Effector memory CD4-positive, alpha-beta T cell (primary cell): ENCODE results near the gene HOGA1.

Experiments used
- DNase-seq, 3 donors: peaks; one replicate each; pipeline ENCODE4 v3.0.0-alpha.2; 2020
- H3K27ac ChIP-seq: 2 replicates; pipeline ENCODE4 v1.7.0; 2013; ENCODE audit warnings: mild to moderate bottlenecking, low read length, moderate library complexity; ENCODE audit not compliant: insufficient read depth, poor library complexity, severe bottlenecking
- H3K27me3 ChIP-seq: replicated peaks from 2 replicates; pipeline ENCODE4 v1.7.0; 2013; ENCODE audit warnings: mild to moderate bottlenecking, low read length; ENCODE audit not compliant: insufficient read depth, control insufficient read depth, poor library complexity, severe bottlenecking
- H3K36me3 ChIP-seq: 2 replicates; pipeline ENCODE4 v1.7.0; 2013; ENCODE audit warnings: mild to moderate bottlenecking, low read length, moderate library complexity; ENCODE audit not compliant: control insufficient read depth, insufficient read depth
- H3K4me1 ChIP-seq: 2 replicates; pipeline ENCODE4 v1.7.0; 2013; ENCODE audit warnings: low read length, mild to moderate bottlenecking; ENCODE audit not compliant: control insufficient read depth, insufficient read depth, poor library complexity, severe bottlenecking
- H3K4me3 ChIP-seq: 2 replicates; pipeline ENCODE4 v1.7.0; 2013; ENCODE audit warnings: low read length, low read depth, mild to moderate bottlenecking; ENCODE audit not compliant: insufficient read depth, poor library complexity, severe bottlenecking
- H3K9me3 ChIP-seq: 2 replicates; pipeline ENCODE4 v1.7.0; 2013; ENCODE audit warnings: mild to moderate bottlenecking, low read length, moderate library complexity; ENCODE audit not compliant: control insufficient read depth
- total RNA-seq, 3 donors: gene quantifications; one replicate each; lab custom pipeline; 2026; lab: John Stamatoyannopoulos, UW

The HOGA1 gene
- 0 reads per million in 3 donors for total RNA-seq

DNA sequence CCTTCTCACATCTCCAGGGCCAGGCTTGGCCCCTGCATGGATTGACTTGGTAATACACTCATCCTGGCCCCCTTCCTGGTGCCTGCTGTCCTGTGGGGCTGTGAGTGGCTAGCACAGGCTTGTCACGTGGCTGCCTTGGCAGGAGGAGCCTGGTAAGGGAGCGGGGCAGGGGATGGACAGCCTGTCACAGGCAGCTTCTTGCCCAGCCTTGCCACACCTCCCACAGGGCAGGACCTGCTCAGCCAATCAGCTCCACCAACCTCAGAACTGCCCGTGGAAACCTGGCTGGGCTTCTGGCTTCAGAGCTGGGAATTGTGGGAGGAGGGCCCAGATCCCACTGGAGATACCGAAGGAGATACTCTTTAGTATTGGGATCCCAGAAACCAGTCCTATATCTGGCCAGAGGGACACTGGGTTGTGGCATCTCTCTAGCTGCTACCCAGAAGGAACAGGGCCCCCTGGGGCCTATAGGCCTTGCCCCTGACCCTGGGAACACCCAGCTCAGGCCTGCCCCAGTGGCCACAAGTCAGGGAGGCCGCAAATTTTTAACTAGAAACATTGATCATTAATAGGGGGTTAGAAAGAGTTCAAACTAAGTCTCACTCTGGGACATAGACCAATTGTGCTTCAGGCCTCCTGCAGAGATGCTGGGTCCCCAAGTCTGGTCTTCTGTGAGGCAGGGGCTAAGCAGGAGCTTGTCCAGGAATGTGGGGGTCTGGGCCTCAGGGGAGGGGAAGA lies at the start of gene HOGA1:
Gene HOGA1 (plus strand): TSS at position 330 of the 738 bp plus-strand sequence. CDS start 315 bp downstream, at position 645.
- no peak for DNase-seq
- Histone ChIP-seq H3K27ac (no peak within 1 kb of the TSS), H3K4me1 (no peaks in the 10 kb centered on the region), H3K36me3 (no peaks in the 10 kb centered on the region), H3K4me3 (no peak within 1 kb of the TSS), H3K9me3 (no peaks in the 10 kb centered on the region), H3K27me3 (no peaks in the 10 kb centered on the region)

DNA sequence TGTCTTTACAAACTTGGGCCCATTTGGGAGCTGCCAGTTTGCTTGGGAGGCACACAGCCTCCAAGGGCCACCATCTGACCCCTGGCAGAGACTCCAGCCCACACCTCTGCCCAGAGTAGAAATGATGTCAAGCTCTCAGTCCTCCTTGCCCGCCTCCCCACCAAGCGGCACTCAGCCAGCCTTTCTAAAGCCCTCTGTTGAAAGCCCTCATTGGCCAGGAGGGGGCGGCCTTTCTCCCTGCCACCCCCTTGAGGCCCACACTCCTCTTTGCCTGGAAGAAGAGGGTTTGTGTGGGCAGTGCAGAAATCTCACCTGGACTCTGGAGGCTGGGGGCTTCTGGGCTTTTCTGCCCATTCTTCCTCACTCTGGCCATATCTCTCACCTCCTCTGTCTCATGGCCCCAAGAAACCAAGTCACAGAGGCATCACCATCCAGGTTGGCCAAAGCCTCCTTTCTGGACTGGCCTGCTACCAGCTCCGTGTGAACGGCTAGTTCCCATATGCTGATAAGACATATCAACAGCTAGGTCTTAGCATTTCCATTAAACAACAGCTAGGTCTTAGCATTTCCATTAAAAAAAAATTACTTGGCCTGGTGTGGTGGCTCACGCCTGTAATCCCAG lies 49.3 kb upstream of the HOGA1 start:
- no peak for DNase-seq
- Histone ChIP-seq H3K4me1 (no peaks in the 10 kb centered on the region), H3K4me3 (no peak overlapping the region), H3K27me3 (no peaks in the 10 kb centered on the region), H3K27ac (no peak overlapping the region), H3K9me3 (no peaks in the 10 kb centered on the region), H3K36me3 (no peaks in the 10 kb centered on the region)

DNA sequence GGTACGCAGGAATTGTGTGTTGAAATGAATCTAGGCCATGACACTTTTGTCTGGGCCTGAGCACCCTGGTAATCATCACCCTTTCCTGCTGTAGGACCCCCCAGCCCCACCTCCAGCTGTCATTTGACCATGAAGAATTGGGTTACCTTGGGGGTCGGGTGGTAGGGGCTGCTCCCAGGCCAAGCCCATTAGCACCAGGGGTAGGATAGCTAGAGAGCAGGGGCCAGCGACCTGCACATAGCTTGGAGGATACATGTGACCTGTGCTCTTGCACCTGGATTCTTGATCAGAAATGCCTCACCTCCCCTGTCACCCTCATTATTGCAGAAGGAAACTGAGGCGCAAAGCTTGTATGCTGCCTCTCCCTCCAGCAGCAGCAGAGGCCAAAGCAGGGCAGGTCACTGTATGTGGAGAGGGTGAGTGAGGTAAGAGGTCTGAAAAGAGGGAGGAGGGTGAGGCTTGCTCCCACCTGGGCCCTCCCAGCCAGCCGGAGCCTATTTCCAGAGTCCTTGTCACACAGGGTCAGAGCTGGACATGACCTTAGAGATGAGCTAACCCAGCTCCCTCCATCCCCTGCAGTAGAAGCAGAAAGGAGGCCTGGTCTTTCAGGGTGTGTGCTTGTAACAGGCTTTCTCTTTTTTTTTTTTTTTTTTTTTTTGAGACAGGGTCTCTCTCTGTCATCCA lies 46.9 kb upstream of the HOGA1 start:
- DNase-seq = no peak
- no peaks in the 10 kb centered on the region for H3K4me1 ChIP-seq

DNA sequence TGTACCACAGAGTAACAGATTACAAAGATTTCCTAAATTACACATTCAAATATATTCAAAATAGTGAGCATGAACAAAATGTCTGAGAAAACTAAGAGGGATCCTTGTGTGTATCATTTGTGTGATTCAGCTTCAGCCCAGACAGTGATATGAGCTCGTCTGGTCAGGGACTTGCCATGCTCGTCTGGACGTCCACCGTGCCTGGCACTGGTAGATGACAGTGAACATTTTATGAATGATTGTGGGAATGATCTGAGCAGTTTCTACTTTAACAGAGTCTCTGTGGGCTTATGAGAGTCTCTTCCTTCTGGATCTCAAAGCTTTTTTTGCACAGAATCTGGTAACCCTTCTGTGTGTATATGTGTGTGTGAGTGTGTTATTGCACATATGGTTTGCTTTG lies 45.8 kb upstream of the HOGA1 start:
- H3K9me3 ChIP-seq = no peaks in the 10 kb centered on the region
- DNase-seq = no peak
- H3K36me3 ChIP-seq = no peaks in the 10 kb centered on the region
- no peaks in the 10 kb centered on the region for H3K4me1 ChIP-seq
- H3K4me3 ChIP-seq = no peak overlapping the region
- H3K27ac ChIP-seq = no peak overlapping the region
- no peaks in the 10 kb centered on the region for H3K27me3 ChIP-seq

More for the DNA sequence above, 46.9 kb upstream of the HOGA1 start:
- Histone ChIP-seq H3K4me3 (no peak overlapping the region), H3K27ac (no peak overlapping the region), H3K27me3 (no peaks in the 10 kb centered on the region), H3K36me3 (no peaks in the 10 kb centered on the region), H3K9me3 (no peaks in the 10 kb centered on the region)

DNA sequence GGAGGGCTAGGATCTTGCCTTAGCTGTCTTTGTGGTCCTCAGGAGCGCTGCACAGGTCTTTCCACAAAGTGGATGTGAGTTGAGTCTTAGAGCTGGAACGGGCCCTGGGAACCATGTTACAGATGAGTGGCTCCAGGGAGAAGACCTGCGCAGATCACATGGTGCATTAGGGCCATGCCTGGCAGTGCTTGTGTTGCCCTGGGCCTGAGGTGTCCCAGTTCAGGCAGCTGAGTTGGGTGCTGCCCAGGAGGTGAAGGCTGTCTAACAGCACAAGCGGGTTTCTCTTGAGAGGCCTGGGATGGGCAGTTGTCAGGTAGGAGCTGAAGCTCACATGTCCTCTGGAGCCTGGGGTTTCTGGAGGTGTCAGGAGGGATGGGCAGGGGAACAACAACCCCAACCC lies 45.4 kb upstream of the HOGA1 start:
- H3K4me3 ChIP-seq = no peak overlapping the region
- no peaks in the 10 kb centered on the region for H3K36me3 ChIP-seq
- DNase-seq = no peak
- H3K9me3 ChIP-seq = no peaks in the 10 kb centered on the region
- H3K27me3 ChIP-seq = no peaks in the 10 kb centered on the region
- H3K4me1 ChIP-seq = no peaks in the 10 kb centered on the region
- H3K27ac ChIP-seq = no peak overlapping the region

DNA sequence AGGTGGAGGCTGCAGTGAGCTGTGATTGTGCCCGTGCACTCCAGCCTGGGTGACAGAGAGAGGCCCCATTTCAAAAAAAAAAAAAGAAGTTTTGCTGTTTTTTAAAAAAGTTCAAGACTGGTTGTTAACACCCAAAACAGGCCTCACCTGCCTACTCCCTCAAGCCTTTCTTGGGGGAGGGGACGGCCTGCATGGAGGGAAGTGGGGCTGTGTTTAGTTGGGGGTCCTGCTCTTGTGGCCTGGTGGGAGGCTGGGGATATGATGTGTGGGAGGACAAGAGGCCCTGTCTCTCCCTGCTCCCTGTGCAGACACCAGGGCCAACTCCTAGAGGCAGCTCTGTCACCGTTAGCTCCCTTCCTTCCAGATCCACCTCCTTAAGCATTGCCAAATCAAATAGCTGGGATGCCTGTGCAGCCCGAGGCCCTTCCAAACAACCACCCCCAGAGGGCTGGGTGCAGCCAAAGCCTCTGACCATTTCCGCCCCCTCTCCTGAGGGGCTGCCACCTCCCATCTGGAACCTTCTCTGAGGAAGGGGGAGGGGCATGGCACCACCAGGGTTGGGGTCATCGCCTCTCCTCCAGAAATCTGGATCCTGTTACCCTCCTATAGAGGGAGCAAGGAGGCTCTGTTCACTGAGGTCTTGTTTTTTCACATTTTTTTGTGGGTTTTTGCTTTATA lies 44.5 kb upstream of the HOGA1 start:
- Histone ChIP-seq H3K9me3 (no peaks in the 10 kb centered on the region), H3K4me3 (no peak overlapping the region), H3K27ac (no peak overlapping the region), H3K4me1 (no peaks in the 10 kb centered on the region), H3K36me3 (no peaks in the 10 kb centered on the region), H3K27me3 (no peaks in the 10 kb centered on the region)
- DNase-seq = no peak

DNA sequence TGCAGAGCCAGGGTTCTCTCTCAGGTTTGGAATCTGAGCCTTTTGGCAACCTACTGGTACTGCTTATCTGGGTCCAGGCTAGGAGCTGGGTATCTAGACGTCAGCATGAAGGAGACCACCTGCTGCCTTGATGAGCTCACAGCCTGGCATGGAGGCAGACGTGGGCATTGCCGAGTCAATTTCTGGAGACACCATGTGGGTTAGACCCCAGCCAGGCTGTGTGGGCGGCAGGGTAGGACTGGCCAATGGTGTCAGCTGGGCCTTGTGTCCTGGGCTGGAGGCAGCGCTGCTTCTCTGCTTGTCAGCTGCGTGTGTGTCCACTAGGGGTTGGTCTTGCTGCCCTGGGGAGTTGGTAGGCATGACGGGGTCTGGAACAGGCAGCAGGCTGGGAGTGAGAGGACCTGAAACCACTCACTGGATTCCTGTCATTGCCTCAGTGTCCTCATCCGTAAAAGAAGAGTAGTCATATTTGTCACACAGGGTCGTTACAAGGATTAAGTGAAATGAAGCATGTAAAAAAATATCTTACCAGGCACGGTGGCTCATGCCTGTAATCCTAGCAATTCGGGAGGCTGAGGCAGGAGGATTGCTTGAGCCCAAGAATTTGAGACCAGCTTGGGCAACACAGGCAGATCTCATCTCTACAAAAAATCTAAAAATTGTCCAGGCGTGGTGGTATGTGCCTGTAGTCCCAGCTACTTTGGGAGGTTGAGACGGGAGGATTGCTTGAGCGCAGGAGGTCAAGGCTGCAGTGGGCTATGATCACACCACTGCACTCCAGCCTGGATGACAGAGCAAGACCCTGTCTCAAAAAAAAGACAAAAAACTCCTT lies 43.3 kb upstream of the HOGA1 start:
- H3K36me3 ChIP-seq = no peaks in the 10 kb centered on the region
- no peaks in the 10 kb centered on the region for H3K4me1 ChIP-seq
- no peak for DNase-seq
- H3K9me3 ChIP-seq = no peaks in the 10 kb centered on the region
- no peaks in the 10 kb centered on the region for H3K27me3 ChIP-seq
- H3K4me3 ChIP-seq = no peak overlapping the region
- no peak overlapping the region for H3K27ac ChIP-seq

DNA sequence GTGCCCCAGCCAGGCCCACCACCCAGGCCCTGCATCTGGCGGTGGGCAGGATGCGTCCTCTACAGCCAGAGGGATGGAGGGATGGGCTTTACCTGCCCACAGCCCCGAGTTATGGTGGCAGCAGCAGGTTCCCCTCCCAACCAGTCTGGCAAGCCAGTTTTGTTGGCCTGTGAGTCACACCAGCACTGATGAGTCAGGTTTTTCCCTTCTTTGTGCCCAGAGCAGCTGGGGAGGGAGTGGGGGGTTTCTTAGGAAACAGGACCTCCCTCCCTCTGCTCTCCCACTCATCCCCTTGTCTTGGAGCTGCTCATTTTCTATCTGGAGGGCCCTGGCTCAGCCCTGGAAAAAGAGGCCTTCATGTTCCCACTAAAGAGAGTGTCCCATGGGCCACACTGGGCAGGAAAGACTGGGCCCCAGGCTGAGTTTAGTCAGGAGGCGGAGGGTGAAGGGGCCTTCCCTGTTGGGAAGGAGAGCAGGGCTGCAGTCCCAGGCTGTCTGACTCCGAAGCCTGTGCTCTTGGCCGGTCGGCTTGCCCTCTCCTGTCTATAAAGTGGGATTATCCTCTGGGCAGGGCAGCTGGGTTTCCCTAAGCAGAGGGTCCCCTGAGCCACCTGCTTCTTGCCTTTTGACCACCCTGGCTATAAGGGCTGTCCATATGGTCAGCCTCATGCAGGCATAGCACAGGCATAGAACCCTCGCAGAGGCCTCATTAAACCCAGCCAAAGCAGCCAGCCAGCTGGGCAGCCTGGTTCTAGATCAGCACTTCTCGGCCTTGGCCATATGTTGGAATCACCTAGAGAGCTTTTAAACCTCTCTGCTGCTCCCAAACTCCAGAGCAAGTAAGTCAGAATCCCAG lies 41.8 kb upstream of the HOGA1 start:
- no peak for DNase-seq
- no peak overlapping the region for H3K27ac ChIP-seq
- no peaks in the 10 kb centered on the region for H3K36me3 ChIP-seq
- no peaks in the 10 kb centered on the region for H3K27me3 ChIP-seq
- H3K4me3 ChIP-seq = no peak overlapping the region
- no peaks in the 10 kb centered on the region for H3K9me3 ChIP-seq
- H3K4me1 ChIP-seq = no peaks in the 10 kb centered on the region
